PC-3 (cell line): ENCODE results near the gene MFNG.

Source experiments
- EZH2 ChIP-seq: fragments of 300-600 bp; sonication (generic); IDR thresholded peaks from one replicate; pipeline ENCODE4 v1.6.1; 2017; ENCODE audit warnings: antibody characterized with exemption, mild to moderate bottlenecking, low read length; ENCODE audit not compliant: unreplicated experiment
- TF ChIP-seq, protein P1 (sequence below): fragments of 300-600 bp; sonication (generic); conservative IDR thresholded peaks from 2 replicates; pipeline ENCODE4 v1.5.1; 2017; ENCODE audit warnings: antibody characterized with exemption, low read depth, mild to moderate bottlenecking, low read length

DNA sequence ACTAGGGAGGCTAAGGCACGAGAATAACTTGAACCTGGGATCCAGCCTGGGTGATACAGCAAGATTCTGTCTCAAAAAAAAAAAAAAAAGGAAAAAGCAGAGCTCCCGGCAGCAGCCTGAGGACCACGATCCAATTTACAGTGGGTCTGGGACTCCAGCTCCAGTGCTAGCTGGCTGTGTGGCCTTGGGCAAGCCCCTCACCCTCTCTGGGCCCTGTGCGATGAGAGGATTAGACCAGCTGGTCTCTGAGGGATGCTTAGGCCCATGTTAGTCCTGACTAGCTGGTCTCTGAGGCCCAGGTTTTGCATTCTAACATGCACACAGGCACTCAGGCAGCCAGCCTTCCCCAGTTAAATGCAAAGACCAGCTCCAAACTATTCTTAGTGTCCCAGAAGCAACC, 19.4 kb upstream of the MFNG start:
- TF ChIP-seq, protein P1, sequence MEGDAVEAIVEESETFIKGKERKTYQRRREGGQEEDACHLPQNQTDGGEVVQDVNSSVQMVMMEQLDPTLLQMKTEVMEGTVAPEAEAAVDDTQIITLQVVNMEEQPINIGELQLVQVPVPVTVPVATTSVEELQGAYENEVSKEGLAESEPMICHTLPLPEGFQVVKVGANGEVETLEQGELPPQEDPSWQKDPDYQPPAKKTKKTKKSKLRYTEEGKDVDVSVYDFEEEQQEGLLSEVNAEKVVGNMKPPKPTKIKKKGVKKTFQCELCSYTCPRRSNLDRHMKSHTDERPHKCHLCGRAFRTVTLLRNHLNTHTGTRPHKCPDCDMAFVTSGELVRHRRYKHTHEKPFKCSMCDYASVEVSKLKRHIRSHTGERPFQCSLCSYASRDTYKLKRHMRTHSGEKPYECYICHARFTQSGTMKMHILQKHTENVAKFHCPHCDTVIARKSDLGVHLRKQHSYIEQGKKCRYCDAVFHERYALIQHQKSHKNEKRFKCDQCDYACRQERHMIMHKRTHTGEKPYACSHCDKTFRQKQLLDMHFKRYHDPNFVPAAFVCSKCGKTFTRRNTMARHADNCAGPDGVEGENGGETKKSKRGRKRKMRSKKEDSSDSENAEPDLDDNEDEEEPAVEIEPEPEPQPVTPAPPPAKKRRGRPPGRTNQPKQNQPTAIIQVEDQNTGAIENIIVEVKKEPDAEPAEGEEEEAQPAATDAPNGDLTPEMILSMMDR: no peak
- TF ChIP-seq EZH2: no peak
